DOHH2 (cell line): ENCODE data around the gene UNC79.

Source experiments
- CTCF ChIP-seq: fragments of 200-600 bp; sonication (generic); IDR thresholded peaks from one replicate; pipeline ENCODE4 v1.5.1; 2014; ENCODE audit warnings: antibody characterized with exemption, mild to moderate bottlenecking, low read depth, low read length; ENCODE audit not compliant: poor library complexity, severe bottlenecking
- EZH2phosphoT487 ChIP-seq: fragments of 200-600 bp; sonication (generic); IDR thresholded peaks from 2 replicates; pipeline ENCODE4 v1.6.1; 2017; ENCODE audit warnings: borderline replicate concordance, mild to moderate bottlenecking, antibody characterized with exemption, low read length, moderate library complexity, mixed read lengths

GRCh38 chr14:93686268-93686667, 255.5 kb downstream of the UNC79 start:
- TF ChIP-seq CTCF (no peak), EZH2phosphoT487 (no peak)
